Measurements from ENCODE around the gene CARD19.
"Not testable (repeated sequence)": the region's sequence is repeated elsewhere in the genome, so short reads cannot be mapped to it uniquely, and the experiment has no call there.

Gene CARD19

DNA sequence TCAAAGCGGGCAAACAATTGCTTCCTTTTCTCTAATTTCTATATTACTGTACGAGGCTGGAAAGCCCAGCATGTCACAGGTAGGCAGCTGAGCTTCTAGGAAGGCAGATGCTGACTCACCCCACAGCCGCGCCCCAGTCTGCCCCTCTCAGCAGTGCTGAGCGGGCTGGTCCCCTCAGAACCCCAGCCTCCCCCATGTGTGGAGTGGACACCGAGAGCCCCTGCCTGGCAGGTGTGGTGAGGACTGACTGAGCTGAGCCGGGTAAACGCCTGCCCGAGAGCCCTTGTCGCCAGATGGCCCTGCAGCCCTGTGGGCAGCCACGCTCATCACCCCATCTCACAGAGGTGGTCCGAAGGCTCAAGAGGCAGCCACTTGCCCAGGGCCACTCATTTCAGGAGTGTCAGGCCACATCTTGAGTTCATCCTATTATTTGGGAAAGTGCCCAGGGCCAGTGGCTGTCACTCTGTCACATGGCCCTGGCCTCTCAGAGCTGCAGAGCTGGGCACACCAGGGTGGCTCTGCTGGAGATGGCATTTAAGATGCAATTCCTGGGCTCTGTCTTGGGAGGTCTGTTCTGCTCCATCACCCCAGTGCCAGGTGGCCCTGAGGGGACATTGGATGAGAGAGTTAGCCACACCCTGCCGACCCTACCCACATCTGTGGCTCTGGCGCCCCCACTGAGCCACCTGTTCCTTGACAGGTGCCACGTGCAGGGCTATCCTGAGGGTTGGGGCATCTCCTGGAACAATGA, 12.4 kb downstream of the CARD19 start:
- no peak for DNase-seq

- no peak for DNase-seq
Measured at GRCh38 chr9:93110311-93110855, 14.4 kb downstream of the CARD19 start.

- no peak for DNase-seq
Measured at GRCh38 chr9:93111001-93111370, 15.0 kb downstream of the CARD19 start.

DNA sequence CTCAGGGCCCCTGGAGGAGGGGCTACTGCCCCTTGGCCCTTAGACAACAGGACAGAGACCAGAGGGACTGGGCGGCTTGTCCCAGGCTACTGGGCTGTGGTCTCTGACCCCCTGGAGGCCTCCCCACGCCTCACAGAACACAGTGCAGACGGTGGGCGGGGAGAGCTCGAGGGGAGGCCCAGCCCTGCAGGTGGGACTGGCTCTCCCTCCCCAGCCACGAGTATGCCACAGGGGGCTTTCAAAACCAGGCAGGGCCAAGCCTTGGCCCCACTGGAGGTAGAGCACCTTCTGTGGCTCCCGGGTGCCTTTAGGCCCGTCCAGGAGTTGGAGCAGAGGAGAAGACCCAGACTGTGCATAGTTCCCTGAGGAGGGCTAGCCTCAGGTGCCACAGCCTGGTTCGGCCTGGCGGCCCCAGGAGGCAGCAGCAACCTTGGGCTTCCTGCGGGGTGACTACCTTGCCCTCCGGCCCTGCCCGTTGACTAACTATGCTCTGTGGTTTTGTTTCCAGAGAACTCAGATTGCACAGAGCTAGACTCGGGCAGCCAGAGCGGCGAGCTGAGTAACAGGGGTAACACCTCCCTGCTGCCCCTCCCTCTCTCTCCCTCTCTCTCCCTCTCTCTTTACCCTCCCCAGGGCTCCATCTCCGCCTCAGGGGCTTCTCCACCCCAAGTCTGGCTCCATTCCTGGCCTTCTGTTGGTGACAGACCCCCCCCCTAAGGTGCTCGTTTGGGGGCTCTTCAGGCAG, 15.5 kb downstream of the CARD19 start:
- DNase-seq: no peak

GRCh38 chr9:93112116-93112863, 16.3 kb downstream of the CARD19 start:
- no peak for DNase-seq

DNA sequence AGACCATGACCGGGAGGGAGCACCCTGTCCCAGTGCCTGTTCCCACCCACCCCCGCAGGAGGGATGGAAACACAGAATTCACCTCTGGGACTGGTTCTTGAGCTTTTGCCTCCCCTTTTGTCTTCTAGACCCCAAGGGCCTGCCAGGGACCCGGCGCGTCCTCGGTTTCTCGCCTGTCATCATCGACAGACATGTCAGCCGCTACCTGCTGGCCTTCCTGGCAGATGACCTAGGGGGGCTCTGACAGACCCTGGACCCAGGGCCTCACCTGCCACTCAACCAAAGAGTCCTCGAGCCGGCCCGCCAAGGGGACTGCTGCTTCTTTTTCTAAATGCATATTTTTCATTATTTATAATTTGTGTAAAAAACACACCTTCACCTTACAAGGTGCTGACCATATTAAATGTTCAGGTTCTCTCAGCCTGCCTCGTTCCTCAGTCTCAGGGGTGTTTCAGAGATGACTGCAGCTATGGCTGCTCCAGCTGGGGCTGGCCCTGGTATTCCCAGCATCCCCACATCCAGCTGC, 16.9 kb downstream of the CARD19 start:
- DNase-seq: no peak

GRCh38 chr9:93114169-93114983, 18.4 kb downstream of the CARD19 start:
- DNase-seq: no peak

- DNase-seq: no peak
Measured at GRCh38 chr9:93114984-93115335, 18.9 kb downstream of the CARD19 start.

- no peak for DNase-seq
Measured at GRCh38 chr9:93115486-93116071, 19.6 kb downstream of the CARD19 start.

- no peak for DNase-seq
Measured at GRCh38 chr9:93116072-93116961, 20.3 kb downstream of the CARD19 start.

- DNase-seq: not testable (repeated sequence)
Measured at GRCh38 chr9:93117521-93117920, 21.5 kb downstream of the CARD19 start.

DNA sequence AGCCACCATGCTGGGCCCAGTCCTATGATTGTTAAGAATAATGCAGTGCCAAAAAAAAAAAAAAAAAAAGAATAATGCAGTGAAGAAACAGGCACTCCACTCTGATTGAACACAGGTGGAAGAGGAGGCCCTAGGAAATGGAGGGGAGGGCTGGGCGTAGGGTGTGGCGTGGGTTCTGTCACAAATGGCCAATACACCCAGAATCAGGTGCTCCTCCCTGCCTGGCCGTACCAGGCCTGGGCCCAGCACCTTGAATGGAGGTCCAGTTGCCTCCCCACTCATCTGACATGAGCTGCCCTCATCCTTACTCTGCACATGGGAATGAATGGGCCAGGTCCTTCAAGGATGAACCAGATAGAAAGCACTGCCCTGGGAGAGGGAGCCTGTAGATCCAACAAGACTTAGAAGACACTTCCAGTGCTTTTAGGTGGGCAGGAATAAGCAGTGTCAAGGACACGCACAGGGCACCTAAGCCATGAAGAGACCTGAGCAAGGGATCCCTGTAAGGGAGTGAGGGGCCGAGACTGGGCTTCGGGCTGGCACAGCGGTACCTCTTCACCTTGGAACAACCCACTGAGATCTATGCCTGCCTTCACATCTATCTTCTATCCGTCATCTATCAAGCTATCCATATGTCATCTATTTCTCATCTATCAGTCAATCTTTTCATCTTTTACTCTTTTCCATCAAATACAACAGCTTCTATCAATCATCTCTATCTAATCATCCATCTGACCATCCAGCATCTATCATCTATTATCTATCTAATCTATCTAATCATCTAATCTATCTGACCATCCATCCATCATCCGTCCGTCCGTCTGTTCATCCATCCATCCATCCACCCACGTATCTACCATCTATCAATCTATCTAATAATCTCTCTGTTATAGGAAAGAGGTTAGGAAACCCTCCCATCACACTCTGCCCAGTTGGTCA, 22.2 kb downstream of the CARD19 start:
- DNase-seq: no peak

- DNase-seq: no peak
Measured at GRCh38 chr9:93118863-93119702, 23.1 kb downstream of the CARD19 start.

- DNase-seq: no peak
Measured at GRCh38 chr9:93119703-93119952, 23.6 kb downstream of the CARD19 start.

DNA sequence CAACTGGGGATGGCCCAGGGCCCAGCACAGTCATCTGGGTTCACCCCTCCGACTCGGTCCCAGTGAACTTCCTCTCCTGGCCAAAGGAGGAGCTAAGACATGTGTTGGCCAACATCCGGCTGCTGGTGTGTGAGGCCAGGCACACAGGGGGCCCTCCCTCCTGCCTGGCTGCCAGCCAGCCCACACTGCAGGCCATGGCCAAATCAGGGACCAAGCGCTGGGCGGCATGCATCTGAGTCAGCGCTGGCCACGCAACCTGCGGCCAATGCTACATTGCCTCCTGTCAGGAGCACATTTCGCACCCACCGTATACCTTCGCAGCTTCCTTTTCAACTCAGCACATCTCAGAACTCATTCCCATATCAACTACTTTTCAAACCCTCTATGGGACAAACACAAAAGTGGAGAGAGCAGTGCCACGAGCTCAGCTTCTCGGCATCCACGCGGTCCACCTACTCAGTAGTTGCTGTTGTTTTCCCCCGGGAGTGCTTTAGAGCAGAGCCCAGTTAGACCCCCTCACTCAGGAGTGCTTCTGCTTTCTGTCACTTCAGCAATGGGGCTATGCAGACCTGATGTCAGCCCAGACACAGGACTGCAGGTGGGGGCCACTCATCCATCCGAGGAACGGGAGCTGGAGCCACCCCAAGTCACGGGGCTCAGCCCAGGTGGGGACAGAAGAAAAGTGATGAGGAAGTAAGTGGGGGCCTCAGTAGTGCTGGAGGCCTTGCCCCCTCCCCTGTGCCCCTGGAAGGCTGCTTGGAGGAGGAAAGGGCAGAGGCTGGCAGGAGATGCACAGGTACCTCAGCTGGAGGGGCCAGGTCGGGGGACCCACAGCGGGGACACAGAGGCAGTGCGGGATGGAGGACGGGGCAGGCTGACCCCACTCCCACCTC, 24.2 kb downstream of the CARD19 start:
- DNase-seq: no peak

DNA sequence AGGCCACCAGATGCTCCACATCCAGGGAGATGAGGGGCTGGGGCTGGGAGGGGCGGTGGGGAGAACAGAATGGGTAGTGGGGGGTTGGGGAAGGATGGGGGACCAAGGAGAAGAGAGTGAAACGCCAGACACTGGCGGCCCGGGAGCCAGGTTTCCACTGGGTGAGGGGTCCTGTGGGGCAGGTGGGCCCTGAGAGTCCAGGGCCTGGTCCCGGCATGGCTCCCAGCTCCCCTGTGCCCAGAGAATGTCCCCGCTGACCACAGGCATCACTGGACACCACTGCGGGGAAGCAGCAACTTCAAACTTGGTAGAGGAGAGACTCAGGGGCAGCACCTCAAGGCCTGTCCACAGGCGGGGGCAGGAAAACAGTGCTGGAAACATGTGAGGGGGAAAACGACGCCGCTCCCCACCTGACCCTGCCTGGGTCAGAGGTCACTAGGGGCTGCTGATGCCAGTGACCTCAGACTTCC, 24.9 kb downstream of the CARD19 start:
- DNase-seq: no peak

GRCh38 chr9:93121316-93122241, 25.6 kb downstream of the CARD19 start:
- no peak for DNase-seq
